Stimulated activated CD8-positive, alpha-beta memory T cell treated with anti-CD3 and anti-CD28 coated beads, Interleukin-12 subunit alpha, Interleukin-12 subunit beta, amount 100 ng/mL, for 4 hours (primary cell): ENCODE measurements around the gene C2CD3.
A peak's percentile ranks its signal among the peaks of the same experiment; 100 is the strongest.
"Not testable (repeated sequence)": the region's sequence is repeated elsewhere in the genome, so short reads cannot be mapped to it uniquely, and the experiment has no call there.

Experiments used
- DNase-seq: peaks from one replicate; pipeline ENCODE4 v3.0.0-alpha.2; 2020; ENCODE audit warnings: low read depth

C2CD3 gene

GRCh38 chr11:74063628-74064027 is 107.2 kb downstream of the C2CD3 start:
- not testable (repeated sequence) for DNase-seq

- DNase-seq, result not testable (repeated sequence)
Observed at GRCh38 chr11:74061599-74061998, 109.2 kb downstream of the C2CD3 start.

- no peak for DNase-seq
Observed at GRCh38 chr11:74057249-74058151, 113.3 kb downstream of the C2CD3 start.

- DNase-seq, result no peak
Observed at GRCh38 chr11:74055938-74056337, 114.9 kb downstream of the C2CD3 start.

GRCh38 chr11:74050465-74050864 is 120.3 kb downstream of the C2CD3 start:
- DNase-seq, result no peak

- no peak for DNase-seq
Observed at GRCh38 chr11:74048993-74049392, 121.8 kb downstream of the C2CD3 start.

- no peak for DNase-seq
Observed at GRCh38 chr11:74044538-74044937, 126.3 kb downstream of the C2CD3 start.

- no peak for DNase-seq
Observed at GRCh38 chr11:74043450-74043849, 127.4 kb downstream of the C2CD3 start.

GRCh38 chr11:74037309-74037708 is 133.5 kb downstream of the C2CD3 start:
- no peak for DNase-seq

- no peak for DNase-seq
Observed at GRCh38 chr11:74035264-74035663, 135.5 kb downstream of the C2CD3 start.

- DNase-seq, result no peak
Observed at GRCh38 chr11:74033046-74033445, 137.8 kb downstream of the C2CD3 start.

- DNase-seq, result no peak
Observed at GRCh38 chr11:74030723-74031676, 139.8 kb downstream of the C2CD3 start.

- DNase-seq, result no peak
Observed at GRCh38 chr11:74025467-74026166, 145.2 kb downstream of the C2CD3 start.

GRCh38 chr11:74024261-74025029 is 146.4 kb downstream of the C2CD3 start:
- DNase-seq, result no peak

- no peak for DNase-seq
Observed at GRCh38 chr11:74023276-74023675, 147.5 kb downstream of the C2CD3 start.

- no peak for DNase-seq
Observed at GRCh38 chr11:74022546-74022945, 148.3 kb downstream of the C2CD3 start.

GRCh38 chr11:74021998-74022397 is 148.8 kb downstream of the C2CD3 start:
- no peak for DNase-seq

GRCh38 chr11:74020539-74020938 is 150.3 kb downstream of the C2CD3 start:
- DNase-seq, result no peak

GRCh38 chr11:74019860-74020259 is 150.9 kb downstream of the C2CD3 start:
- DNase-seq, result peak; percentile 48

- DNase-seq, result no peak
Observed at GRCh38 chr11:74019104-74019738, 151.6 kb downstream of the C2CD3 start.
